Pancreas (tissue), 10 donors: Measurements from ENCODE around the gene ZDHHC14. TPM values are rescaled to one million over a fixed set of nuclear protein-coding genes. Genes with fewer than 3 reads are reported as not detected.

ENCODE experiments used
- ATAC-seq, 4 donors: fragments of 200-7000 bp; cut with Tn5 transposase; one replicate each; pipeline versions ENCODE4 v1.8.0 to v1.9.1; 2020; ENCODE audit warnings: mild to moderate bottlenecking in 4 of 4, moderate library complexity in 4 of 4
- DNase-seq, 6 donors: peaks; one replicate each; pipeline ENCODE4 v3.0.0-alpha.2; 2020
- FAIRE-seq: peaks from 2 replicates; lab custom pipeline; 2012; peaks lifted over from hg19 to GRCh38; lab: Jason Lieb, UNC
- H3K27ac ChIP-seq, 4 donors: fragments of 200-600 bp; sonication (generic); 1 replicate in 3 of 4; 2 replicates in 1 of 4; pipeline versions ENCODE4 v1.5.0 to v1.8.0; 2020
- H3K27me3 ChIP-seq, 4 donors: fragments of 200-600 bp; one replicate each; pipeline ENCODE4 v1.8.0; 2021
- H3K36me3 ChIP-seq, 3 donors: fragments of 200-600 bp; sonication (generic) in 1 of 3; one replicate each; pipeline versions ENCODE4 v1.5.0 to v1.8.0; 2020 to 2021
- H3K4me1 ChIP-seq, 3 donors: fragments of 200-600 bp; one replicate each; pipeline ENCODE4 v1.8.0; 2021
- H3K4me3 ChIP-seq, 4 donors: fragments of 200-600 bp; sonication (generic) in 2 of 4; one replicate each; pipeline versions ENCODE4 v1.5.0 to v1.8.0; 2020 to 2021
- H3K9me3 ChIP-seq, 4 donors: fragments of 200-600 bp; one replicate each; pipeline ENCODE4 v1.8.0; 2021
- WGBS, 2 donors: extraction: QIAGEN DNeasy Blood & Tissue Kit; methylation state at CpG; one replicate each; pipeline ENCODE4 v1.1.7; 2013; 5-methylcytosine and 5-hydroxymethylcytosine counted together
- intact Hi-C, 3 donors: fragments of 100-400 bp; cut with DNase I; formaldehyde crosslinking; loops; one replicate each; pipeline versions ENCODE4 v1.11.1 to v1.14.2; 2022
- polyA plus RNA-seq, 2 donors: library from polyadenylated mRNA; stranded (reverse); fragments of 200-250 nt; gene quantifications; one replicate each; pipeline ENCODE4 v1.2.3, GENCODE V29; 2013
- total RNA-seq, 6 donors: library from RNA; stranded (reverse); fragmentation: NEBNext Ultra II Directional in 4 of 6; extraction: Animal tissue kit (Norgen Biotek cat#: 25700) in 4 of 6; gene quantifications; one replicate each; pipeline versions ENCODE4 v1.2.1 to v1.2.4, GENCODE V29; 2021 to 2023
- TF ChIP-seq, protein P1 (sequence below), 4 donors: fragments of 200-600 bp; sonication (generic) in 3 of 4; IDR thresholded peaks; one replicate each; pipeline versions ENCODE4 v1.5.0 to v1.8.0; 2021; ENCODE audit warnings: antibody characterized with exemption in 4 of 4
- donor health status: healthy with polysubstance abuse.
- donor health status: DM: no; HTN: no; CAD: no; lungs with moderate emphysema.
- donor health status: DM: no; HTN: no; CAD: no.
- donor health status: control.
- donor health status: control.
- donor health status: Bipolar disorder and iron deficiency.
- donor health status: DM: yes; HTN: yes; CAD: no.
- donor health status: DM: no; HTN: no; CAD: no.
- donor health status: DM: no; HTN: no; CAD: no.
- donor health status: DM: yes; HTN: yes; CAD: no.

ZDHHC14 gene
- total and polyA plus RNA-seq, 8 donors, result 3.1 to 9.9 (median 4.5) TPM

DNA sequence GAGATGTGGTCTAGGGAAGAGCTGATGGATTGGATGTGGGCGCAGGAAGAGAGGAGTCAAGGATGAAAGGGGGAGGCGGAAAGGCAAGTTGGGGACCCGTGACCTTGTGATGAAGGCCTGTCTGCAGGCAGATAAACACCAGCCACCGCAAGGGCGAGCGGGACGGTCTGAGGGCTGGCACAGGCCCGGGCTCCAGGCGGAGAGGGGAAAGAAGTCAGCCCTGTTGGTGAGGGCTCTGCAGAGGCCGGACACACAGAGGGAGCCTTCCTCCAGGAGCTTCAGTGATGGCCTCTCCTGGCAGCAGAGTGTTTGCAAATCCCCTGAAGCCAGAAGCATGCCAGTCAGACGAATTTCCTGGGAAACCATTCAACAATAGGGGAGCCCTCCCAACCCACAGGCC, 112.2 kb downstream of the ZDHHC14 start:
- no peaks in the 10 kb centered on the region for H3K36me3 ChIP-seq
- no peak overlapping the region for H3K4me3 ChIP-seq
- FAIRE-seq (no peak), DNase-seq (no peak), ATAC-seq (no peak)
- WGBS, 2 donors, result 93 to 96% methylated on average over 11 of the region's 11 CpGs
- no peaks in the 10 kb centered on the region for H3K9me3 ChIP-seq
- intact Hi-C loops, result no loop called here
- H3K27me3 ChIP-seq, result no peaks in the 10 kb centered on the region
- H3K4me1 ChIP-seq, result peaks cover 0 to 8% (median 0%) of the 10 kb centered on the region in 3 donors
- TF ChIP-seq, protein P1, sequence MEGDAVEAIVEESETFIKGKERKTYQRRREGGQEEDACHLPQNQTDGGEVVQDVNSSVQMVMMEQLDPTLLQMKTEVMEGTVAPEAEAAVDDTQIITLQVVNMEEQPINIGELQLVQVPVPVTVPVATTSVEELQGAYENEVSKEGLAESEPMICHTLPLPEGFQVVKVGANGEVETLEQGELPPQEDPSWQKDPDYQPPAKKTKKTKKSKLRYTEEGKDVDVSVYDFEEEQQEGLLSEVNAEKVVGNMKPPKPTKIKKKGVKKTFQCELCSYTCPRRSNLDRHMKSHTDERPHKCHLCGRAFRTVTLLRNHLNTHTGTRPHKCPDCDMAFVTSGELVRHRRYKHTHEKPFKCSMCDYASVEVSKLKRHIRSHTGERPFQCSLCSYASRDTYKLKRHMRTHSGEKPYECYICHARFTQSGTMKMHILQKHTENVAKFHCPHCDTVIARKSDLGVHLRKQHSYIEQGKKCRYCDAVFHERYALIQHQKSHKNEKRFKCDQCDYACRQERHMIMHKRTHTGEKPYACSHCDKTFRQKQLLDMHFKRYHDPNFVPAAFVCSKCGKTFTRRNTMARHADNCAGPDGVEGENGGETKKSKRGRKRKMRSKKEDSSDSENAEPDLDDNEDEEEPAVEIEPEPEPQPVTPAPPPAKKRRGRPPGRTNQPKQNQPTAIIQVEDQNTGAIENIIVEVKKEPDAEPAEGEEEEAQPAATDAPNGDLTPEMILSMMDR (IDR thresholded peaks at IDR 0.05), result no peak
- no peak overlapping the region for H3K27ac ChIP-seq

DNA sequence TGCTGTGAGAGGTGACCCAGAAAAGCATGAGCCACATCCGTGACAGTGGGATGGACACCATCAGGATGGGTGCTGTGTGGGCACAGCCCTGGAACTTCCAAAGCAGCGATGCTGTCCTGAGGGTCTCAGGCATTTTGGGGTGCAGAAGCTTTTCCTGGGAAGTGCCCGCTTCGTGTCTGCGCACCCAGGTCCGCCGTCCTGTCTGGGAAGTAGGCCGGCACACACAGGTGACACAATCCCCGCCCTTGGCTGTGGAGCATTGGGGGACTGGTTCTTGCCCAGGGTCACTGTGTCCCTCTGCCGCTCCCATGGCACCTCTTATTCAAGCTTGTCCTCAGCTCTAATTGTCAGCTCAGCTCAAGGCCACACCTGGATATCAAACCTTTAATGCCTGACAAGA, 112.6 kb downstream of the ZDHHC14 start:
- no peaks in the 10 kb centered on the region for H3K9me3 ChIP-seq
- DNase-seq (no peak), ATAC-seq (no peak), FAIRE-seq (no peak)
- no peaks in the 10 kb centered on the region for H3K36me3 ChIP-seq
- H3K4me1 ChIP-seq, result peaks cover 0 to 8% (median 0%) of the 10 kb centered on the region in 3 donors
- no peak overlapping the region for H3K4me3 ChIP-seq
- H3K27me3 ChIP-seq, result no peaks in the 10 kb centered on the region
- no peak overlapping the region for H3K27ac ChIP-seq
- TF ChIP-seq, protein P1 (IDR thresholded peaks at IDR 0.05), result no peak
- WGBS, 2 donors, result 94 to 97% methylated on average over 10 of the region's 10 CpGs
- intact Hi-C loops, result no loop called here

DNA sequence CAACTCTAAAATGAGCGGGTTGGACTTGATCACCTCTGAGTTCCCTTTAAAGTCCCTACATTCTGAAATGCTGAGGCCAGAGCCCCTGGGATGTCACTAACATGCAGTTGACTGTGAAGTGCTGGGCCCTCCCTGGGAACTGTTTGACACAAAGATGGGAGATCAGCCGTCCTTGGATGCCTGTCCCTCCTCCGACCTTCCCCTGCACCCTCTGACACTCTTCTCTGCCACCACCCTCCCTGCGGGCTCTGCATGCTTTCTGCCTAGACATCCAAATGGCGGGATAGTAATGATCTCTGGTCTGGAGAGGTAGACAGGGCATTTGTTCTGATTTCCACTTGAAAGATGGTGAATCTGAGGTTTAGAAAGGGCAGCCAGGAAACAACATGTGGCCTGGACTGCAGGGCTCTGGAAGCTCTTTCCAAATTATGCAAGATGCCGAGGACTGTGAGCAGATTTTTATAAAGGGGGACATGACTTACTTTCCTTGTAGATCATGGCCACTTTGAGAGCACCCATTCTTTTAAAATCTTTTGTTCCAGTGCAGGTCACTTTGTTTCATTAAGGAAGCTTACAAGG, 113.2 kb downstream of the ZDHHC14 start:
- DNase-seq, result no peak
- H3K9me3 ChIP-seq, result no peaks in the 10 kb centered on the region
- 83 to 84% methylated on average over 6 of the region's 6 CpGs for WGBS, 2 donors
- FAIRE-seq, result no peak
- TF ChIP-seq, protein P1 (IDR thresholded peaks at IDR 0.05), result no peak
- no peaks in the 10 kb centered on the region for H3K36me3 ChIP-seq
- intact Hi-C loops, result no loop called here
- H3K27me3 ChIP-seq, result no peaks in the 10 kb centered on the region
- H3K4me3 ChIP-seq, result no peak overlapping the region
- peak overlapping the region in 1 of 4 donors; percentile 52 for H3K27ac ChIP-seq
- peaks cover 0 to 8% (median 0%) of the 10 kb centered on the region in 3 donors for H3K4me1 ChIP-seq
- ATAC-seq, result no peak

DNA sequence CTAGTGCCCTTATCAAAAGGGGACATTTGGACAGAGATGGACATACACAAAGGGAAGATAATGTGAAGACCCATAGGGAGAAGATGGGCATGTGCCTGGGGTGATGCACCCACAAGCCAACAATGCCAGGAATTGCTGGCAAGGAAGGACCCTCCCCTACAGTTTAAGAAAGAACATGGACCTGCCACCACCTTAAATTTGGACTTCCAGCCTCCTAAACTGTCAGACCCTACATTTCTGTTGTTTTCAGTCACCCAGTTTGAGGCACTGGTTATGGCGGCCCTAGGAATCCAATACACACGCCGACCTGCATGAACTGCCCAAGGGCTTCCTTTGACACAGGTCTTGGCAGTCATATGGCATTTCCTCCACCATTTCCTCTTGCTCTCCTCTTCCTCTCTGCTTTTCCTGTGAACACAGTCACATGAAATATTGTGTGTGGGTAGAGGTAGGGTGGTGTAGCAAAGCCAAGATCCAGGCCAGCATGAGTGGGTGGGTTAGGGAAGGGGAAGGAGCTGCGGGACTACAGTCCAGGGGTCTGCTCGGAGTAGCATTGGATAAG, 115.6 kb downstream of the ZDHHC14 start:
- 90 to 96% methylated on average over 5 of the region's 5 CpGs for WGBS, 2 donors
- no peak for DNase-seq
- Histone ChIP-seq H3K4me1 (peaks cover 0 to 8% (median 0%) of the 10 kb centered on the region in 3 donors), H3K4me3 (no peak overlapping the region), H3K36me3 (no peaks in the 10 kb centered on the region), H3K9me3 (no peaks in the 10 kb centered on the region), H3K27me3 (no peaks in the 10 kb centered on the region), H3K27ac (no peak overlapping the region)
- ATAC-seq, result no peak
- TF ChIP-seq, protein P1 (IDR thresholded peaks at IDR 0.05), result no peak
- intact Hi-C loops, result no loop called here
- FAIRE-seq, result no peak

DNA sequence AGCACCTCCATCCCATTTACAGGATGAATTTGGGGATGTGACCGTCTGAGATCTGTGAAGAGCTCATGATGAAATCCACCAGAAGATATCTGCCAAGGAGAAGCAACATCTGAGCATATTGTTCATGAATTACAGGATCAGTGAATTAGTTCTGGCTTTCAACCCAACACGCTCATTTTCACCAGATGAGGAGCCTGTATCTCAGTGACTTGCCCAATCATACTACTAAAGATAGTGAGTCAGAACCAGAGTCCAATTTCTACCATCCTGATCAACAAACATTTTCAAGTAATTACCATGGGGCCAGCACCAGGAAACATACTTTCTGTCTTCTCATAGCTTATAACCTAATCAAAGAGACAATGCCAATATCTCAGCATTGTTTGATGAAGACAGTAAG, 116.6 kb downstream of the ZDHHC14 start:
- FAIRE-seq (no peak), DNase-seq (no peak), ATAC-seq (no peak)
- no peaks in the 10 kb centered on the region for H3K27me3 ChIP-seq
- TF ChIP-seq, protein P1 (IDR thresholded peaks at IDR 0.05), result no peak
- no peaks in the 10 kb centered on the region for H3K9me3 ChIP-seq
- no peak overlapping the region for H3K27ac ChIP-seq
- H3K4me1 ChIP-seq, result peaks cover 0 to 8% (median 0%) of the 10 kb centered on the region in 3 donors
- WGBS, 2 donors, result 92 to 97% methylated on average over 2 of the region's 2 CpGs
- no peak overlapping the region for H3K4me3 ChIP-seq
- no peaks in the 10 kb centered on the region for H3K36me3 ChIP-seq
- intact Hi-C loops, result no loop called here
